DND-41 (cell line): ENCODE results near the gene DDN.

Experiments
- CTCF ChIP-seq: IDR thresholded peaks from 2 replicates; pipeline ENCODE4 v1.5.1; 2012; ENCODE audit warnings: borderline replicate concordance, low read length, moderate library complexity, mild to moderate bottlenecking; ENCODE audit not compliant: poor library complexity, severe bottlenecking; ENCODE audit errors: extremely low read depth
- EZH2 ChIP-seq: IDR thresholded peaks from 3 replicates; pipeline ENCODE4 v1.6.1; 2012; ENCODE audit warnings: borderline replicate concordance, low read depth, mild to moderate bottlenecking, moderate library complexity, low read length, inconsistent platforms; ENCODE audit not compliant: severe bottlenecking

DNA sequence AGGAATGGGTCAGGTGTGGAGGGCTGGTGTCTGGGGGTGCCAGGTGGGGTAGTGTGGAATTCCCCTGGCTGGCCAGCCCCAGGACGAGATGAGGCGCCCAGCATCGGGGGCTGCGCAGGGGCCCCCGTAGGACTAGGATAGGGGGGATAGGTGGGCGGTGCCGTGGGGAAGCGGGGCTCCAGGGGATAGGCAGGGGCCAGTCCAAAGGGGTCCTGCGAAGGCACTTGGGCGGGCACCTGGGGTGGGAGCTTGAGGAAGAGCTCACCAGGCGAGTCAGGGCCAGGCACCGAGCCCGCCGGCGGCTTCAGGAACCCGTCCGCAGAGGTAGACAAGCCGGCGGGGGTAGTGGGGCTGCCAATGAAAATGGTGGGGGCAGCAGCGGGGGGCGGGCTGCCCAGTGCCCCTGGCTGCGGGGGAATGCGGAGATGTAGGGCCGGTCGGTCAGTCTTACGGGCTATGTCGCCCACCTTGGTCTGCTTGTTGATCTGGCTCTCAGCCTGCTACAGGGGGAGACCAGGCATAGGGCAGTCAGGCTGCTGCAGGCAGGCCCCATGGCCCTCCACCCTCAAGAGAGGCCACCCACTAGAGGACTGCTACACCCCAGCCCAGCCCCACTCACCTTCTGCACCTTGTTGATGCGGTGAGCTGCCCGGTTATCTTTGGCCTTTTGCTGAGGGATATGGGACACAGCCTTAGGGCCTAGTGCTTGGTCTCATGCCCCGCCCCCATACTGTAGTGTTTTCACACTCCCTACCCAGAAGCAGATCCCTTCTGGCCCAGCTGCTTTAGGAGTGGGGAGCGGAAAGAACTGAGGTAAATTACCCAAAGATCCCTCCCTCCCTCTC lies 42.1 kb upstream of the DDN start:
- TF ChIP-seq CTCF, result no peak
- no peak for TF ChIP-seq EZH2
